K562 (cell line): ENCODE results near the gene PRRT1. TPM values are rescaled to one million over a fixed set of nuclear protein-coding genes. Genes with fewer than 3 reads are reported as not detected.

Experiments
- ARHGAP35 ChIP-seq: fragments of 450-650 bp; IDR thresholded peaks from 2 replicates; pipeline ENCODE4 v1.6.1; 2018; ENCODE audit not compliant: partially characterized antibody
- ARID4B ChIP-seq: sonication (generic); formaldehyde crosslinking; IDR thresholded peaks from 2 replicates; pipeline ENCODE4 v1.8.0; 2022; ENCODE audit warnings: mild to moderate bottlenecking, missing genetic modification reagents
- CHD1 ChIP-seq: fragments of 200-600 bp; sonication (generic); IDR thresholded peaks from one replicate; pipeline ENCODE4 v1.6.1; 2012; ENCODE audit warnings: mild to moderate bottlenecking, moderate library complexity, low read length, inconsistent platforms
- FOXK1 ChIP-seq: sonication (generic); formaldehyde crosslinking; IDR thresholded peaks from 2 replicates; pipeline ENCODE4 v1.8.0; 2022; ENCODE audit warnings: missing genetic modification reagents, mild to moderate bottlenecking, borderline replicate concordance
- HIVEP1 ChIP-seq: fragments of 250-450 bp; sonication (Bioruptor Pico); IDR thresholded peaks from 2 replicates; pipeline ENCODE4 v1.4.0; 2020; ENCODE audit warnings: mild to moderate bottlenecking
- ID3 ChIP-seq, 2 experiments: fragments of 250-450 bp in 1 of 2; fragments of 450-650 bp in 1 of 2; sonication (Bioruptor Pico) in 1 of 2; IDR thresholded peaks; 2 replicates each; pipeline versions ENCODE4 v1.6.1 to v1.8.0; 2016 to 2021; ENCODE audit warnings: mild to moderate bottlenecking in 2 of 2, moderate library complexity in 2 of 2, missing compliant biosample characterization in 1 of 2, missing genetic modification characterization in 1 of 2
- MXI1 ChIP-seq: IDR thresholded peaks from 2 replicates; pipeline ENCODE4 v1.6.1; 2011; ENCODE audit warnings: low read depth, mild to moderate bottlenecking, improper control_type of control experiment, low read length
- NONO ChIP-seq, 2 experiments: fragments of 200-400 bp in 1 of 2; fragments of 450-650 bp in 1 of 2; formaldehyde crosslinking in 1 of 2; IDR thresholded peaks; 2 replicates each; pipeline ENCODE4 v1.6.1; 2017; ENCODE audit warnings: low read depth in 2 of 2, mild to moderate bottlenecking in 2 of 2, moderate library complexity in 2 of 2, low read length in 1 of 2
- RBM15 ChIP-seq: fragments of 200-400 bp; formaldehyde crosslinking; IDR thresholded peaks from 2 replicates; pipeline ENCODE4 v1.6.1; 2018; ENCODE audit warnings: mild to moderate bottlenecking, low read length, moderate library complexity; ENCODE audit not compliant: insufficient read depth
- TAL1 ChIP-seq: fragments of 450-650 bp; IDR thresholded peaks from 2 replicates; pipeline ENCODE4 v1.6.1; 2016; ENCODE audit warnings: mild to moderate bottlenecking
- ZC3H4 ChIP-seq: sonication (generic); formaldehyde crosslinking; IDR thresholded peaks from 2 replicates; pipeline ENCODE4 v1.9.0; 2021; ENCODE audit warnings: missing genetic modification reagents, borderline replicate concordance
- ZNF318 ChIP-seq, 2 experiments: fragments of 450-650 bp; IDR thresholded peaks; 2 replicates each; pipeline ENCODE4 v1.6.1; 2016; ENCODE audit warnings: mild to moderate bottlenecking in 2 of 2, borderline replicate concordance in 1 of 2, low read depth in 1 of 2, moderate library complexity in 1 of 2
- ZNF551 ChIP-seq: fragments of 250-450 bp; sonication (Bioruptor Pico); IDR thresholded peaks from 2 replicates; pipeline ENCODE4 v1.5.0; 2021; ENCODE audit warnings: mild to moderate bottlenecking, moderate library complexity
- polyA plus RNA-seq, 8 experiments: library from polyadenylated mRNA; depleted of rRNA in 4 of 8; stranded (reverse) in 5 of 8; unstranded in 3 of 8; fragments of >200 nt; fragmentation: Nextera tagmentation in 2 of 8; fragmentation: Illumina TruSeq in 1 of 8; extraction: Ambion mirVana in 2 of 8; extraction: Trizol in 1 of 8; gene quantifications; 2 replicates each; pipeline versions ENCODE4 v1.2.1 to v1.2.3, GENCODE V29; 2011 to 2014; ENCODE audit warnings: inconsistent platforms in 1 of 8, missing spikeins in 1 of 8
- total RNA-seq, 7 experiments: library from RNA; depleted of rRNA in 6 of 7; stranded (reverse); fragments of >200 nt in 6 of 7; fragmentation: Illumina TruSeq in 2 of 7; extraction: Trizol in 2 of 7; gene quantifications; 2 replicates each; pipeline versions ENCODE4 v1.2.1 to v1.2.3, GENCODE V29; 2011 to 2021; ENCODE audit warnings: low replicate concordance in 1 of 7

The PRRT1 gene
- total and polyA plus RNA-seq, 9 of the 15 experiments (the other 6 are each of a cell fraction or from before 2014, with no cell fraction given), result 0.14 to 3.5 (median 0.41) TPM

- TF ChIP-seq MXI1, result peak; percentile 85
- peak; percentile 86 for TF ChIP-seq CHD1
- TF ChIP-seq FOXK1 (CRISPR knock-in tag), result 0 out of 2 replicates have a peak, but pooled peaks have one; percentile 53
- peak in 1 of 2 experiments; percentile 57; a peak in 1 of 4 replicates for TF ChIP-seq NONO (IDR thresholded peaks at IDR 0.05; ENCODE audit: low read depth in 2 of 2, low read length in 1 of 2)
- peak; percentile 85 for TF ChIP-seq ARID4B
- TF ChIP-seq ZNF318 (IDR thresholded peaks at IDR 0.05; ENCODE audit: borderline replicate concordance in 1 of 2, low read depth in 1 of 2), result no peak
- TF ChIP-seq RBM15, result no peak
- no peak for TF ChIP-seq ZNF551 (CRISPR knock-in tag)
- peak; percentile 98; the same call in 1 of the 2 replicates for TF ChIP-seq ZC3H4
- TF ChIP-seq ARHGAP35, result no peak
- no peak for TF ChIP-seq TAL1
- TF ChIP-seq HIVEP1 (CRISPR knock-in tag), result peak; percentile 72; the same call in 1 of the 2 replicates
- TF ChIP-seq ID3 (CRISPR knock-in tag; IDR thresholded peaks at IDR 0.05), result no peak
- 0 out of 2 replicates have a peak, but pooled peaks have one; percentile 38 for TF ChIP-seq ID3 (tag; IDR thresholded peaks at IDR 0.05)
Observed at GRCh38 chr6:32195902-32196681, 44.4 kb upstream of the PRRT1 start (continued).
